GM19395 (cell line): Measurements from ENCODE around the gene SEC24B.
"Not testable (repeated sequence)": the region's sequence is repeated elsewhere in the genome, so short reads cannot be mapped to it uniquely, and the experiment has no call there.

Source experiments
- ATAC-seq: cut with Tn5 transposase; IDR thresholded peaks from one replicate; pipeline ENCODE4 v1.9.1; 2021; ENCODE audit warnings: mild to moderate bottlenecking, moderate library complexity; ENCODE audit not compliant: unreplicated experiment

Gene SEC24B

DNA sequence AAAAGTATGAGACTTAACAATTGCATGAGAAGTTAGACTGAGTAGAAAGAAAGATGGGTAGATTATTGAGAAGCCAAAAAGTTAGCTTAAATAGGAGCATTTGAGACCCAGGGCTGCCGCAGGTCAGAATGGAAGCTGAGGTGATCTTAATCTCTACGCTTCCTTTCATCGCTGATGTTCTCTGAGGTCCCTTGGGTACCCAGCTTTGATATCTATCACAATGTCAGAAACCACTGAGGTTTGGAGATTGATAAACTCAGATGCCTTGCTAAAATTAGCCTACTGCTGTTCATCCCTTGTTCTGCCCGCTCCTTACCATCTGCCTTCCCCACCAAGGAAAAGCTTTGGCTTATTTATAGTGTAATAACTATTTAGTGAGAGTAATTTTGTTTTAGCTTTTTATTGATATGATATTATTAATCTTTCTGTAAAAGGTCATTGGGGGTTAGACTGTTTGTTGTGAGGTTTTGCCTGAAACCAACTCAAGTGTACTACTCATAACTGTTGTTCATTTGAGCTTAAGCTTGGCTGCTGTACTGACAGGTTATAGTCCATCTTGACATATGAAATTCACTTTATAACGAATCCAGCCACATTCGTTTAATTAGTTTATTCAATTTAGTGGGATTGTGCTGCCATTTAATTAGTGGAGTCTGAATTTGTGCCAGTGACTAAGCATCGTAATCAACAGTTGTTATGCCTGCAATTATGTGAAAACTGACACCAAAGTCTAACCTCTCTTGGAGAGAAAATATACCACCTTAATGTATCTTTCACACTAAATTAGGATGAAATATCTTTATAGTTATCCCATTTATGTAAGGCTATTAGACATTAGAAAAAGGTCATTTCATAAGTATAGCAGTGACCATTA lies 141.6 kb downstream of the SEC24B start:
- ATAC-seq = no peak

DNA sequence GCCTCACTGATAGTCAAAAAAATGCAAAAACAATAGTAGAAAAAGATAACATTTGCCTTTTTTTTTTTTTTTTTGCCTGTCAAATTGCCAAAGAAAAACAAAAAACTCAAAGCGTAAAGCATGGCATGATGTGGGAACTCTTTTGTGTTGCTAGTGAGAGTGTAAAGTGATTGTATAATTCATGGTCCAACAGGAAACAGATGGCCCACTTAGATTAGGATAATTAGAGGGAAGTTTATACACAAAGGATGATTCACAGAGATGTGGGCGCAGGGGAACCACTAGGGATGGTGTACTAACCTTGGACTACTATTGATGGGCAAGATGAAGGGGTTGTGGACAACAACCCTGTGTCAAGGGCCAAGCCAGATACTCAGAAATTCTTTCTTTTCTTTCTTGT lies 142.8 kb downstream of the SEC24B start:
- no peak for ATAC-seq

GRCh38 chr4:109578846-109579245 lies 145.2 kb downstream of the SEC24B start:
- no peak for ATAC-seq

- not testable (repeated sequence) for ATAC-seq
These were observed 146.4 kb downstream of the SEC24B start for GRCh38 chr4:109579997-109580396.

DNA sequence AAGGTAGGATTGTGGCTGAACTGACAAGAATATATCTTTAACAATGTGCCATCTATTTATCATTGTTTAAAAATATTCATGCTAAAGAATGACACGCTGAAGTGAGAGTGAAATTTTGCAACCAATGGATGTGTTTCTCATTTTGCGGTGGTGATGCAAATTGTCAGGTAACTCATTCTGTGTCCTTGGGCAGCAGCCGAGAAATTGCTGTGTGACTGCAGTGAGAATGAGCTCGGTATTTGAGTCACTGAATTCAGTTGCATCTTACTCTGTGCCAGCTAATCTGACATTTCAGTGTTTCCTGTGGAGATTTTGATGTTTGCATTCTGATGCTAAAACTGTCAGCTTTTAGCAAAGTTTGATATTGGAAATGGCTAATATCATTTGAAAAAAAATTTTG lies 154.6 kb downstream of the SEC24B start:
- ATAC-seq = peak; percentile 95

- no peak for ATAC-seq
These were observed 155.5 kb downstream of the SEC24B start for GRCh38 chr4:109589119-109589518.

DNA sequence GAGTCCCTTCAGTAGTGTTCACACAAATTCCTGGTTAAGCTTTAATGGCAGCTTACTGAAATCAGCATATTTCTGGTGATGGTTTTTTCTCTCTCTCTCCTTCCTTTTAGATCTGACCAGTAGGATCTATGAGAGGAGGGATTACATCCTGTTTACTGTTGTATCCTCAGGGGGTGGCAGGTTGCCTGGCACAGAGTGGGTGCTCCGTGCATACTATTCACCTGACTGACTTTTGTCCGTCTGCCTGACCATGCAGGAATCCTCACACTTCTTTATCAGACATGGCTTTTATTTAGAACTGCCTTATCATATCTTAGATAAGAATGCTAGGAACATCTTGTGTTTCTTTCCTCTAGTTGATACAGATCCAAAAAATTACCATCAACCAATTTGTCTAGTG lies 156.0 kb downstream of the SEC24B start:
- ATAC-seq = no peak
